Glutamatergic neuron (in vitro differentiated cells): ENCODE measurements around the gene MBP. TPM values are rescaled to one million over a fixed set of nuclear protein-coding genes. Genes with fewer than 3 reads are reported as not detected.

Experiments
- DNase-seq: peaks from one replicate; pipeline ENCODE4 v3.0.0; 2022
- H3K27ac Mint-ChIP-seq: one replicate; pipeline ENCODE4 v1.8.0; 2020; ENCODE audit warnings: mild to moderate bottlenecking, mixed read lengths, inconsistent platforms; ENCODE audit not compliant: unreplicated experiment
- H3K27me3 Mint-ChIP-seq: one replicate; pipeline ENCODE4 v1.8.0; 2020; ENCODE audit warnings: mild to moderate bottlenecking, moderate library complexity, mixed read lengths, inconsistent platforms; ENCODE audit not compliant: unreplicated experiment
- H3K36me3 Mint-ChIP-seq: one replicate; pipeline ENCODE4 v1.8.0; 2020; ENCODE audit warnings: mild to moderate bottlenecking, mixed read lengths, inconsistent platforms; ENCODE audit not compliant: unreplicated experiment
- H3K4me1 Mint-ChIP-seq: one replicate; pipeline ENCODE4 v1.8.0; 2020; ENCODE audit warnings: mild to moderate bottlenecking, low read depth, mixed read lengths, inconsistent platforms; ENCODE audit not compliant: unreplicated experiment
- H3K4me3 Mint-ChIP-seq: one replicate; pipeline ENCODE4 v1.8.0; 2020; ENCODE audit warnings: mild to moderate bottlenecking, mixed read lengths, inconsistent platforms; ENCODE audit not compliant: unreplicated experiment
- H3K9me3 Mint-ChIP-seq: one replicate; pipeline ENCODE4 v1.8.0; 2020; ENCODE audit warnings: mild to moderate bottlenecking, moderate library complexity, mixed read lengths, inconsistent platforms; ENCODE audit not compliant: unreplicated experiment
- CTCF ChIP-seq: fragments of 200-600 bp; sonication (generic); IDR thresholded peaks from one replicate; pipeline ENCODE4 v1.5.0; 2021; ENCODE audit not compliant: partially characterized antibody, unreplicated experiment
- total RNA-seq: library from RNA; stranded (reverse); fragmentation: NEBNext Ultra II Directional; extraction: Animal tissue kit (Norgen Biotek cat#: 25700); gene quantifications from one replicate; pipeline ENCODE4 v1.2.1, GENCODE V29; 2021; ENCODE audit not compliant: unreplicated experiment

Gene MBP
- total RNA-seq, 1 donor from 2014 or later: 82.6 TPM

GRCh38 chr18:77039196-77040130 lies 93.1 kb downstream of the MBP start:
- no peak for DNase-seq
- H3K9me3 Mint-ChIP-seq: peaks cover 6% of the 10 kb centered on the region
- no peak for TF ChIP-seq CTCF
- H3K36me3 Mint-ChIP-seq: no peaks in the 10 kb centered on the region
- H3K27me3 Mint-ChIP-seq: peaks cover 13% of the 10 kb centered on the region
- peaks cover 57% of the 10 kb centered on the region for H3K4me1 Mint-ChIP-seq
- peak overlapping the region; percentile 2 for H3K27ac Mint-ChIP-seq
- no peak overlapping the region for H3K4me3 Mint-ChIP-seq

- H3K4me1 Mint-ChIP-seq: peaks cover 48% of the 10 kb centered on the region
- H3K27ac Mint-ChIP-seq: peak overlapping the region; percentile 45
- no peak for TF ChIP-seq CTCF
- H3K27me3 Mint-ChIP-seq: peaks cover 3% of the 10 kb centered on the region
- no peaks in the 10 kb centered on the region for H3K36me3 Mint-ChIP-seq
- no peak for DNase-seq
- H3K4me3 Mint-ChIP-seq: no peak overlapping the region
- peaks cover 5% of the 10 kb centered on the region for H3K9me3 Mint-ChIP-seq
These were observed 94.3 kb downstream of the MBP start for GRCh38 chr18:77038182-77038858.

- H3K27me3 Mint-ChIP-seq: peaks cover 3% of the 10 kb centered on the region
- TF ChIP-seq CTCF: no peak
- no peaks in the 10 kb centered on the region for H3K36me3 Mint-ChIP-seq
- peaks cover 5% of the 10 kb centered on the region for H3K9me3 Mint-ChIP-seq
- H3K4me3 Mint-ChIP-seq: no peak overlapping the region
- DNase-seq: no peak
- peak overlapping the region; percentile 45 for H3K27ac Mint-ChIP-seq
- H3K4me1 Mint-ChIP-seq: peaks cover 40% of the 10 kb centered on the region
These were observed 95.0 kb downstream of the MBP start for GRCh38 chr18:77037567-77037966.

DNA sequence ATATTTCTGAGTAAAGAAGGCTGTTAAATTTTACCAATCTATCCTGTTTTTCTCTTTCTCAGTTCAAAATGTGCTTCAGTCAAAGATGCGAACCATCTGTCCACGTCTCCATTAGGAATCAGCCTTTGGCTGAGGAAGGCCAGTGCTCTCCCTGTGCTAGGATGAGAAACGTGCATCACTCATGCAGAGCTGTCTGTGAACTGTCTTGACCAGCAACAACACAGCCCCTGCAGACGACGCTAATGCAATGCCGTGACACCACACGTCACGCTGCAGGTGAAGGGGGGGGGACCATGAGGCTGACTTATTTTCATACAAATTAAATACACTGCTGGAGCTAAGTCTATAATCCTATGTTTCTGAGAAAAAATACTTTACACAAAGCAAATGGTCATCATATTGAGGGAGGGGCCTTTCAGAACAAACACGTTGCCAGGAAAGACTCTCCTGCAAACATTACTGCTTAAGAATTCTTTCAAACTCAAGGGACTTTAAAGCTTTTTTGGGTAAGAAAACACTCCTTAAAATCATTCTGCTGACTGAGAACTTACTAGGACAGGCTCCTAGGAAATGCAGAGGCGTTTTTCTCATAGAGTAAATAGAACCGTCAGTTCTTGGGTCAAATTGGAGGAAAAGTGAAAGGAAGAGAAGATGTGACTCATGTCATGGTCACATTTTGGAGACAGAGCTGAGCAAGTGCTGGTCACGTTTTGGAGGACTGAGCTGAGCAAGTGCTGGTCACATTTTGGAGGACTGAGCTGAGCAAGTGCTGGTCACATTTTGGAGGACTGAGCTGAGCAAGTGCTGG lies 97.0 kb downstream of the MBP start:
- Mint-ChIP-seq H3K4me3 (peak overlapping the region; percentile 48), H3K27me3 (peaks cover 5% of the 10 kb centered on the region), H3K9me3 (peaks cover 5% of the 10 kb centered on the region), H3K36me3 (no peaks in the 10 kb centered on the region), H3K4me1 (peaks cover 37% of the 10 kb centered on the region), H3K27ac (peak overlapping the region; percentile 56)
- no peak for DNase-seq
- TF ChIP-seq CTCF: no peak
